Activated naive CD4-positive, alpha-beta T cell treated with anti-CD3 and anti-CD28 coated beads, Interleukin-2, amount 50 U/mL, for 24 hours (primary cell): ENCODE data around the gene MACROD2.
A peak's percentile ranks its signal among the peaks of the same experiment; 100 is the strongest.

ENCODE experiments used
- H3K27ac Mint-ChIP-seq: one replicate; pipeline ENCODE4 v1.8.0; 2021; ENCODE audit warnings: mild to moderate bottlenecking, mixed read lengths
- H3K27me3 Mint-ChIP-seq: one replicate; pipeline ENCODE4 v1.8.0; 2021; ENCODE audit warnings: mixed read lengths
- H3K36me3 Mint-ChIP-seq: one replicate; pipeline ENCODE4 v1.8.0; 2021; ENCODE audit warnings: mixed read lengths
- H3K4me1 Mint-ChIP-seq: one replicate; pipeline ENCODE4 v1.8.0; 2021; ENCODE audit warnings: mixed read lengths
- H3K4me3 Mint-ChIP-seq: one replicate; pipeline ENCODE4 v1.8.0; 2021; ENCODE audit warnings: mild to moderate bottlenecking, mixed read lengths
- H3K9me3 Mint-ChIP-seq: one replicate; pipeline ENCODE4 v1.8.0; 2021; ENCODE audit warnings: mixed read lengths

The MACROD2 gene

DNA sequence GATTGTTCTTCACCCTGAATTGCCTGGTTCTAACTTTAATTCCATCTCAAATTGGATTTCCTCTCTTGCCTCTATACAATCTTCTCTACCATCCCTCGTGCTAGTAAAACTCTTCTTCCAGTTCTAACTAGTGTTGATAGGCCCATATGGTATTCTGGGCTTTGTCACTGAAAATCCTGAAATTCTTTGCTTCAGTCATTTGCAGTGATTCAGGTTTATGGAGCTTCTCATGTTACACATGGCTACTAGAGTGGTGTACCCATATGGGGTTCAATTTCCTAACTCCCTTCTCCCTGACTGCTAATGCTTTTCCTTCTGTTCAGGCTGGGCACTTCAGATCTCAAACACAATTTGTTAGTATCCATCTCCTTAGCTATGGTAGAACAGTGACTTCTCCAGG, 1621.3 kb downstream of the MACROD2 start:
- Mint-ChIP-seq H3K27me3 (no peaks in the 10 kb centered on the region), H3K36me3 (no peaks in the 10 kb centered on the region), H3K4me1 (no peaks in the 10 kb centered on the region), H3K27ac (peak overlapping the region; percentile 8), H3K9me3 (no peaks in the 10 kb centered on the region), H3K4me3 (no peak overlapping the region)

- no peaks in the 10 kb centered on the region for H3K27me3 Mint-ChIP-seq
- no peak overlapping the region for H3K27ac Mint-ChIP-seq
- H3K9me3 Mint-ChIP-seq, result no peaks in the 10 kb centered on the region
- no peaks in the 10 kb centered on the region for H3K4me1 Mint-ChIP-seq
- H3K36me3 Mint-ChIP-seq, result no peaks in the 10 kb centered on the region
- H3K4me3 Mint-ChIP-seq, result no peak overlapping the region
Measured at GRCh38 chr20:15618110-15618509, 1622.8 kb downstream of the MACROD2 start.

- Mint-ChIP-seq H3K27ac (no peak overlapping the region), H3K36me3 (no peaks in the 10 kb centered on the region), H3K9me3 (no peaks in the 10 kb centered on the region), H3K27me3 (no peaks in the 10 kb centered on the region), H3K4me1 (no peaks in the 10 kb centered on the region), H3K4me3 (no peak overlapping the region)
Measured at GRCh38 chr20:15618912-15619311, 1623.6 kb downstream of the MACROD2 start.

- Mint-ChIP-seq H3K27ac (no peak overlapping the region), H3K27me3 (no peaks in the 10 kb centered on the region), H3K9me3 (no peaks in the 10 kb centered on the region), H3K36me3 (no peaks in the 10 kb centered on the region), H3K4me3 (no peak overlapping the region), H3K4me1 (no peaks in the 10 kb centered on the region)
Measured at GRCh38 chr20:15619341-15619740, 1624.0 kb downstream of the MACROD2 start.

DNA sequence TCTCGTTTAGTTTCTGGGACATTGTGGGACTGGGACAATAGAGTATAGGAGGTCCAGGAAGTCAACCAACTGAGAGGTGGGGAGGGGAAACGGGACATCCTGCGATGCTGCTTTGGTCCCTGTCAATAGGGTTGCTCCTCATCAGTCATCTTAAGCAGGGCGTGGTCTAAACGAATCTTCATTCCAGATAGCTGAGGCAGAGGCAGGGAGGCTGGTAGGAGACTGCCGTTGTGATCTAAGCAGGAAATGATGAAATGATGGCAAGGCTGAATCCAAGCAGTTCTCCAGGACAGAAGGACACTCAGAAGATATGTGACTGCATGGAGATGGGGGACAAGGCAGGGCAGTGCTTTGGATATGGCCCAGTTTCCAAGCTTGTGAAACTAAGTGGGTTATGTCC, 1624.5 kb downstream of the MACROD2 start:
- Mint-ChIP-seq H3K9me3 (no peaks in the 10 kb centered on the region), H3K27ac (no peak overlapping the region), H3K36me3 (no peaks in the 10 kb centered on the region), H3K4me3 (no peak overlapping the region), H3K4me1 (no peaks in the 10 kb centered on the region), H3K27me3 (no peaks in the 10 kb centered on the region)

- Mint-ChIP-seq H3K9me3 (peaks cover 6% of the 10 kb centered on the region), H3K36me3 (no peaks in the 10 kb centered on the region), H3K27ac (no peak overlapping the region), H3K27me3 (no peaks in the 10 kb centered on the region), H3K4me3 (no peak overlapping the region), H3K4me1 (no peaks in the 10 kb centered on the region)
Measured at GRCh38 chr20:15622368-15622767, 1627.1 kb downstream of the MACROD2 start.

GRCh38 chr20:15623215-15623614, 1627.9 kb downstream of the MACROD2 start:
- Mint-ChIP-seq H3K27me3 (no peaks in the 10 kb centered on the region), H3K27ac (no peak overlapping the region), H3K4me3 (no peak overlapping the region), H3K4me1 (no peaks in the 10 kb centered on the region), H3K9me3 (peaks cover 6% of the 10 kb centered on the region), H3K36me3 (no peaks in the 10 kb centered on the region)

DNA sequence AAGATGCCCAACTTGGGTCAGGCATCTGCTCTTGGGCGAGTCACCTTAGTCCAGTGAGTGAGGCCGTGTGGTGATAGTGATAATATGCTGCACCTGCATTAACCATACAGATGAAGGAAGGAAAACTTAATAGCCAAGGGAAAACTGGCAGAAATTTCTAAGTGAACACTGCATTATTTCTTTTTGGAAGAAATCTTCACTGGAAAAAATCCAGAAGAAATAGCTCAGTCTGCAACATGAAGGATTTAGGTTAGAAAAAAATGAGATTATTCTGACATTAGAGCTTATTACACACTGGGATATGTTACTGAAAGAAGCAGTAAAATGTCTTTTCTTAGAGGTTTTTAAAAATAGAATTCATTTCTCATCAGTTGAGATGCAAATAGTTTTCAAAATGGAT, 1630.7 kb downstream of the MACROD2 start:
- H3K4me3 Mint-ChIP-seq, result no peak overlapping the region
- H3K9me3 Mint-ChIP-seq, result peaks cover 6% of the 10 kb centered on the region
- H3K36me3 Mint-ChIP-seq, result no peaks in the 10 kb centered on the region
- H3K27me3 Mint-ChIP-seq, result no peaks in the 10 kb centered on the region
- no peaks in the 10 kb centered on the region for H3K4me1 Mint-ChIP-seq
- H3K27ac Mint-ChIP-seq, result no peak overlapping the region

DNA sequence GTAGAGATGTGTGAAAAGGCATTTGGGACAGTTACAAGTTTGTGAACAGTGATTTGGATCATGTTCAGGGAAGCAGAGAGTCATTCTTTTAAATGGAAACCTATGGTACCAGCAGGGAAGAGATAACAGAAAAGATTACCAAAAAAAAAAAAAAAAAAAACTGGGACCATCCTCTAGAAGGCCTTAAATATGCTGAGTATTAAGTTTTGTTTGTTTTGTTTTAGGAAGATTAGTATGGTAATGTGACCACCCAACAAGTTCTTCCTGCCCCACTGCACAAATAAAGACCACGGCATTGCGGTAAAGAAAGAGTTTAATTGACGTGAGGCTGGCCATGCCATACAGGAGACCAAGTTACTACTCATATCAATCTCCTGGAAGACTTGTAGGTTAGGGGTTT, 1631.8 kb downstream of the MACROD2 start:
- no peaks in the 10 kb centered on the region for H3K4me1 Mint-ChIP-seq
- H3K4me3 Mint-ChIP-seq, result no peak overlapping the region
- H3K27ac Mint-ChIP-seq, result no peak overlapping the region
- peaks cover 10% of the 10 kb centered on the region for H3K9me3 Mint-ChIP-seq
- no peaks in the 10 kb centered on the region for H3K27me3 Mint-ChIP-seq
- no peaks in the 10 kb centered on the region for H3K36me3 Mint-ChIP-seq

DNA sequence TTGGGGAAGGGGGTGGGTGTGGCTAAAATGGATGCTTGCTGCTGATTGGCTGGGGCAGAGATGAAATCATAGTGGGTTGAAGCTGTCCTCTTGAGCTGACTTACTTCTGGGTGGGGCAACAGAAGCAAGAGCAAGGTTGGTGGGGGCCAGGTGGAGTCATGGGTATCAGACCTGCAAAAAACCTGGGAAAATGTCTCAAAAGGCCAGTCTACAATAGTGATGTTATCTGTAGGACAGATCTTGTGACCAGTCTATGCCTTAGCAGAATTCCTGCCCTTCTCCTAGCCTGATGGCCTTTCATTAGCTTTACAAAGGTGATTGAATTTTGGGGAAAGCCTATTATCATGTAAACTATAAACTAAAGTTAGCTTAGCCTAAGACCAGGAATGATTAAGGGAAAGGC, 1632.2 kb downstream of the MACROD2 start:
- Mint-ChIP-seq H3K4me1 (no peaks in the 10 kb centered on the region), H3K36me3 (no peaks in the 10 kb centered on the region), H3K27ac (no peak overlapping the region), H3K4me3 (no peak overlapping the region), H3K9me3 (peaks cover 10% of the 10 kb centered on the region), H3K27me3 (no peaks in the 10 kb centered on the region)

DNA sequence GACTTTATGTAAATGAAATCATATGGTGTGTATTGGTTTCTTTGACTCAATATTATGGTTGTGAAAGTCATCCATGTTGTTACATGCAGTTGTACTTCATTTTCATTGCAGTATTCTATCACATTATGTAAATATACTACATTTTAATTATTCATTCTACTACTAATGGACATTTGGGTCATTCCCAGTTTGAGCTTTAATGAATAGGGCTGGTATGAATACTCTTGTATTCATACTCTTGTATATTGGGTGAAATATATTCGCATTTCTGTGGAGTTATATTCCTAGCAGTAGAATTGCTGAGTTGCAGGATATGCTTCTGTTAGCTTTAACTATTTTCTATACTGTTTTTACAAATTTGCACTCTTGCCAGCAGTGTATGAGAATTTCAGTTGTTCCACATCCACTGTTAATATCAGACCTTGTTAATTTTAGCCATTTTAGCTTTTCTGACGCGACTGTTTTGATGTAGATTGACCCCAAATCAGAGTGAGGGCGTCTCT, 1633.6 kb downstream of the MACROD2 start:
- no peak overlapping the region for H3K27ac Mint-ChIP-seq
- H3K4me1 Mint-ChIP-seq, result no peaks in the 10 kb centered on the region
- no peaks in the 10 kb centered on the region for H3K36me3 Mint-ChIP-seq
- H3K27me3 Mint-ChIP-seq, result no peaks in the 10 kb centered on the region
- H3K9me3 Mint-ChIP-seq, result peaks cover 10% of the 10 kb centered on the region
- no peak overlapping the region for H3K4me3 Mint-ChIP-seq

GRCh38 chr20:15630360-15630759, 1635.0 kb downstream of the MACROD2 start:
- Mint-ChIP-seq H3K27ac (no peak overlapping the region), H3K4me3 (no peak overlapping the region), H3K4me1 (no peaks in the 10 kb centered on the region), H3K36me3 (no peaks in the 10 kb centered on the region), H3K9me3 (peaks cover 10% of the 10 kb centered on the region), H3K27me3 (no peaks in the 10 kb centered on the region)

GRCh38 chr20:15632680-15633079, 1637.4 kb downstream of the MACROD2 start:
- Mint-ChIP-seq H3K4me1 (no peaks in the 10 kb centered on the region), H3K27ac (no peak overlapping the region), H3K4me3 (no peak overlapping the region), H3K9me3 (peaks cover 4% of the 10 kb centered on the region), H3K27me3 (no peaks in the 10 kb centered on the region), H3K36me3 (no peaks in the 10 kb centered on the region)

DNA sequence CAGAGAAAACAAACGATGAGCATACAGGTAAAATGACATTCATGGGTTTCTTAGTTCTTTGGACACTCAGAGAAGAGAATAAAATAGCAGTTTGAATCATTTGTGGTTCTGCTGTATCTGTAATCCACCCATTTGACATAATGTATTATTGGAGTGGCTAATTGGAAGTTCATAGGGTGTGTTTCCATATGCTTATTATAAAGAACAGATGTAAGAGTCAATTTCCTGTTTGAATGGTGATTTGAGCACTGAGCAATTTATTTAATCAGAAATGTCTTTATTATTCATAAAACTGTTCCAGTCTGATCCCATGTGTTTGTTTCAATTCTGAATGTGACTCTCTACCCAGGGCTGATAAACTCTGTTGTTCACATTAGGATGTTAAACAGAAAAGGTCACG, 1638.8 kb downstream of the MACROD2 start:
- H3K4me1 Mint-ChIP-seq, result no peaks in the 10 kb centered on the region
- H3K27ac Mint-ChIP-seq, result no peak overlapping the region
- no peaks in the 10 kb centered on the region for H3K36me3 Mint-ChIP-seq
- peaks cover 4% of the 10 kb centered on the region for H3K9me3 Mint-ChIP-seq
- H3K4me3 Mint-ChIP-seq, result no peak overlapping the region
- H3K27me3 Mint-ChIP-seq, result no peaks in the 10 kb centered on the region

DNA sequence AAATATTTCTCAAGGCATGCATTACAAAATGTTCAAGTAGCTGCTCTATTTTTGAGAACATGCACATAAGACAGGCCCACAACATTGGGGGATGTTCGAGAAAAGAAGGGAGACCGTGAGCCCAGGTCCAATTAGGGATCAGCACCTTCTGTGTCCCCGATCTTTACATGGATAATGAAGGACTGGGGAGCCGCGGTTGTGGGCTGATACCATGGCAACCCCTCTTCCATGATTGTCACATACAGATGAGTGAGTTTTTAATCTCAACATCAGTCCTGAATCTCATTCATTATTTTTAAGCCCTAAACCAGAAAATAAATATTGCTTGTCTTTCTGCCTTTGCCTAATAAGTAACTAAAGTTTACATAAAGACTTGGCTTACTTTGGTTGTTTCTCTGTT, 1642.2 kb downstream of the MACROD2 start:
- no peaks in the 10 kb centered on the region for H3K4me1 Mint-ChIP-seq
- H3K36me3 Mint-ChIP-seq, result no peaks in the 10 kb centered on the region
- H3K27me3 Mint-ChIP-seq, result no peaks in the 10 kb centered on the region
- no peak overlapping the region for H3K4me3 Mint-ChIP-seq
- no peaks in the 10 kb centered on the region for H3K9me3 Mint-ChIP-seq
- no peak overlapping the region for H3K27ac Mint-ChIP-seq

- Mint-ChIP-seq H3K27ac (no peak overlapping the region), H3K9me3 (peaks cover 3% of the 10 kb centered on the region), H3K27me3 (no peaks in the 10 kb centered on the region), H3K4me3 (no peak overlapping the region), H3K4me1 (no peaks in the 10 kb centered on the region), H3K36me3 (no peaks in the 10 kb centered on the region)
Measured at GRCh38 chr20:15637950-15638754, 1642.8 kb downstream of the MACROD2 start.

- Mint-ChIP-seq H3K4me3 (no peak overlapping the region), H3K4me1 (no peaks in the 10 kb centered on the region), H3K36me3 (no peaks in the 10 kb centered on the region)
Measured at GRCh38 chr20:15638816-15639215, 1643.5 kb downstream of the MACROD2 start.

More at GRCh38 chr20:15638816-15639215, 1643.5 kb downstream of the MACROD2 start:
- H3K9me3 Mint-ChIP-seq, result peaks cover 5% of the 10 kb centered on the region
- H3K27me3 Mint-ChIP-seq, result no peaks in the 10 kb centered on the region
- no peak overlapping the region for H3K27ac Mint-ChIP-seq
